Right lobe of liver (tissue), 6 donors: ENCODE measurements around the gene OR51B2. TPM values are rescaled to one million over a fixed set of nuclear protein-coding genes. Genes with fewer than 3 reads are reported as not detected.
"Not testable (repeated sequence)": the region's sequence is repeated elsewhere in the genome, so short reads cannot be mapped to it uniquely, and the experiment has no call there.

Source experiments
- ATAC-seq, 4 donors: fragments of 200-7000 bp; cut with Tn5 transposase; one replicate each; pipeline ENCODE4 v1.9.1; 2020; ENCODE audit warnings: mild to moderate bottlenecking in 4 of 4, moderate library complexity in 4 of 4
- DNase-seq, 3 donors: peaks; one replicate each; pipeline ENCODE4 v3.0.0-alpha.2; 2020
- H3K27ac ChIP-seq, 3 donors: fragments of 200-600 bp; one replicate each; pipeline ENCODE4 v1.8.0; 2022
- H3K27me3 ChIP-seq, 2 donors: fragments of 200-600 bp; one replicate each; pipeline ENCODE4 v1.8.0; 2022
- H3K36me3 ChIP-seq, 4 donors: fragments of 200-600 bp; sonication (generic) in 1 of 4; one replicate each; pipeline versions ENCODE4 v1.5.1 to v1.8.0; 2017 to 2022; ENCODE audit warnings: control low read depth in 1 of 4
- H3K4me1 ChIP-seq, 4 donors: fragments of 200-600 bp; sonication (generic) in 1 of 4; one replicate each; pipeline versions ENCODE4 v1.5.1 to v1.8.0; 2017 to 2022; ENCODE audit warnings: control low read depth in 1 of 4
- H3K4me3 ChIP-seq, 3 donors: fragments of 200-600 bp; one replicate each; pipeline ENCODE4 v1.8.0; 2022
- H3K9me3 ChIP-seq, 4 donors: fragments of 200-600 bp; sonication (generic) in 1 of 4; one replicate each; pipeline versions ENCODE4 v1.5.1 to v1.8.0; 2017 to 2022; ENCODE audit warnings: control low read depth in 1 of 4
- POLR2A ChIP-seq: fragments of 450-650 bp; IDR thresholded peaks from one replicate; pipeline ENCODE4 v1.6.1; 2017; ENCODE audit warnings: antibody characterized with exemption, mild to moderate bottlenecking
- WGBS: methylation state at CpG from one replicate; pipeline ENCODE4 v1.1.6; 2018; ENCODE audit warnings: low coverage, low lambda C conversion rate; ENCODE audit not compliant: insufficient coverage; ENCODE audit errors: missing lambda C conversion rate; 5-methylcytosine and 5-hydroxymethylcytosine counted together
- intact Hi-C, 2 donors: fragments of 100-400 bp; cut with DNase I; formaldehyde crosslinking; loops; one replicate each; pipeline versions ENCODE4 v1.11.2 to v1.14.1; 2022
- total RNA-seq, 6 experiments: library from RNA; depleted of rRNA in 2 of 6; stranded (reverse); fragments of >200 nt in 2 of 6; fragmentation: NEBNext Ultra II Directional in 3 of 6; extraction: Animal tissue kit (Norgen Biotek cat#: 25700) in 3 of 6; gene quantifications; one replicate each; pipeline versions ENCODE4 v1.1.0 to v1.2.4, GENCODE V29; 2016 to 2023
- TF ChIP-seq, protein P1 (sequence below), 4 donors: fragments of 200-600 bp in 3 of 4; fragments of 450-650 bp in 1 of 4; IDR thresholded peaks; one replicate each; pipeline versions ENCODE4 v1.5.1 to v1.8.0; 2016 to 2022; ENCODE audit warnings: antibody characterized with exemption in 4 of 4, mild to moderate bottlenecking in 2 of 4
- donor health status: DM: no; HTN: yes; CAD: no.
- donor health status: DM: no; HTN: no; CAD: no.
- donor health status: DM: no; HTN: no; CAD: no.
- donor health status: DM: no; HTN: yes; CAD: no.
- donor health status: DM: no; HTN: yes; CAD: no.

OR51B2 gene
- total RNA-seq, 6 experiments from 2014 or later, result not detected

DNA sequence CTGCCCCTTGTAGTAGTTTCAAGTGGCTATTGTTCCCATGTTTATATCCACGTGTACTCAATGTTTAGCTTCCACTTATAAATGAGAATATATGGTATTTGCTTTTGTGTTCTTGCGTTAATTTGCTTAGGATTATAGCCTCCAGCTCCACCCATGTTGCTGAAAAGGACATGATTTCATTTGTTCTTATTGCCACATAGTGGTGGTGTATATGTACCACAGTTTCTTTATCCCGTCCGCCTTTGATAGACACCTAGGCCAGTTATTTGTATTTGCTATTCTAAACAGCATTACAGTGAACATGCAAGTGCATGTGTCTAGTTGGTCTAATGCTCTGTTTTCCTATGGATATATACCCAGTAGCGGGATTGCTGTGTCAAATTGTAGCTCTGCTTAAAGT, 6.8 kb downstream of the OR51B2 start:
- no peak for DNase-seq
- no peak for TF ChIP-seq POLR2A
- TF ChIP-seq, protein P1, sequence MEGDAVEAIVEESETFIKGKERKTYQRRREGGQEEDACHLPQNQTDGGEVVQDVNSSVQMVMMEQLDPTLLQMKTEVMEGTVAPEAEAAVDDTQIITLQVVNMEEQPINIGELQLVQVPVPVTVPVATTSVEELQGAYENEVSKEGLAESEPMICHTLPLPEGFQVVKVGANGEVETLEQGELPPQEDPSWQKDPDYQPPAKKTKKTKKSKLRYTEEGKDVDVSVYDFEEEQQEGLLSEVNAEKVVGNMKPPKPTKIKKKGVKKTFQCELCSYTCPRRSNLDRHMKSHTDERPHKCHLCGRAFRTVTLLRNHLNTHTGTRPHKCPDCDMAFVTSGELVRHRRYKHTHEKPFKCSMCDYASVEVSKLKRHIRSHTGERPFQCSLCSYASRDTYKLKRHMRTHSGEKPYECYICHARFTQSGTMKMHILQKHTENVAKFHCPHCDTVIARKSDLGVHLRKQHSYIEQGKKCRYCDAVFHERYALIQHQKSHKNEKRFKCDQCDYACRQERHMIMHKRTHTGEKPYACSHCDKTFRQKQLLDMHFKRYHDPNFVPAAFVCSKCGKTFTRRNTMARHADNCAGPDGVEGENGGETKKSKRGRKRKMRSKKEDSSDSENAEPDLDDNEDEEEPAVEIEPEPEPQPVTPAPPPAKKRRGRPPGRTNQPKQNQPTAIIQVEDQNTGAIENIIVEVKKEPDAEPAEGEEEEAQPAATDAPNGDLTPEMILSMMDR (IDR thresholded peaks at IDR 0.05), result no peak
- 76% methylated on average over 5 of the region's 5 CpGs for WGBS
- no peak overlapping the region for H3K4me3 ChIP-seq
- H3K9me3 ChIP-seq, result no peaks in the 10 kb centered on the region
- no peaks in the 10 kb centered on the region for H3K27me3 ChIP-seq
- no peaks in the 10 kb centered on the region for H3K4me1 ChIP-seq
- no peak for ATAC-seq
- intact Hi-C loops, result no loop called here
- no peaks in the 10 kb centered on the region for H3K36me3 ChIP-seq
- no peak overlapping the region for H3K27ac ChIP-seq

DNA sequence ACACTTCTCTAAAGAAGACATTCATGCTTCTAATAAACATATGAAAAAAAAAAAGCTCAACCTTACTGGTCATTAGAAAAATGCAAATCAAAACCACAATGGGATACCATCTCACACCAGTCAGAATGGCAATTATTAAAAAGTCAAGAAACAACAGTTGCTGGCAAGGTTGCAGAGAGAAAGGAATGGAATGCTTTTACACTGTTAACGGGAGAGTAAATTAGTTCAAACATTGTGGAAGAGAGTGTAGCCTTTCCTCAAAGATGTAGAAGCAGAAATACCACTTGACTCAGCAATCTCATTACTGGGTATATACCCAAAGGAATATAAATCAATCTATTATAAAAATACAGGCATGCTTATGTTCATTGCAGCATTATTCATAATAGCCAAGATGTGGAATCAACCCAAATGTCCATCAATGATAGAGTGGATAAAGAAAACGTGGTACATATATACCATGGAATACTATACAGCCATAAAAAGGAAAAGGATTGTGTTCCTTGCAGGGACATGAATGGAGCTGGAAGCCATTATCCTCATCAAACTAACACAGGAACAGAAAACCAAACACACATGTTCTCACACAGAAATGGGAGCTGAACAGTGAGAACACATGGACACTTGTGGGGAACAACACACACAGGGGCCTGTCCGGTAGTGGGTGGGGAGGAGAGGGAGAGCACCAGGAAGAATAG, 10.6 kb downstream of the OR51B2 start:
- H3K4me1 ChIP-seq, intact Hi-C loops, ATAC-seq, H3K27ac ChIP-seq, DNase-seq, H3K4me3 ChIP-seq, H3K27me3 ChIP-seq, H3K36me3 ChIP-seq, H3K9me3 ChIP-seq: not testable (repeated sequence)
- WGBS, result 52% methylated on average over 3 of the region's 3 CpGs

DNA sequence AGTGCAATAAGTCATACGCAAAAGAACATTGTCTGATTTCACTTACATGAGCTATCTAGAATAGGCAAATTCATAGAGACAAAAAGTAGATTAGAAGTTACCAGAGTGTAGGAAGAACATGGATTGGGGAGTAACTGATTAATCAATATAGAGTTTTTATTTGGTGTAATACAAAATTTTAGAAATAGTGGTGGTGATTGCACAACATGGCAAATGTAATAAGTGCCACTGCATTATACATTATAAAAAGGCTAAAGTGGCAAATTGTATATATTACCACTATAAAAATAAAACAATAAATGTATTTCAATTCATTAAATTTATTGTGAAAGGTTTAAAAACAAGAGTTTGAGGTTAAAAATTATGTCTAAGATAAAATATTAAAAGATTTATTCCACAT, 13.7 kb downstream of the OR51B2 start:
- 93% methylated on average over 1 of the region's 1 CpG for WGBS
- TF ChIP-seq, protein P1 (IDR thresholded peaks at IDR 0.05), result no peak
- no peak for TF ChIP-seq POLR2A
- Histone ChIP-seq H3K4me3 (no peak overlapping the region), H3K27ac (no peak overlapping the region), H3K4me1 (no peaks in the 10 kb centered on the region), H3K27me3 (no peaks in the 10 kb centered on the region), H3K36me3 (no peaks in the 10 kb centered on the region), H3K9me3 (no peaks in the 10 kb centered on the region)
- DNase-seq, result no peak
- intact Hi-C loops, result no loop called here
- no peak for ATAC-seq

GRCh38 chr11:5307256-5308019, 16.7 kb downstream of the OR51B2 start:
- ATAC-seq (no peak), DNase-seq (no peak)
- Histone ChIP-seq H3K4me1 (no peaks in the 10 kb centered on the region), H3K4me3 (no peak overlapping the region), H3K36me3 (no peaks in the 10 kb centered on the region), H3K27me3 (no peaks in the 10 kb centered on the region), H3K9me3 (no peaks in the 10 kb centered on the region), H3K27ac (no peak overlapping the region)
- TF ChIP-seq, protein P1 (IDR thresholded peaks at IDR 0.05), result no peak
- no peak for TF ChIP-seq POLR2A
- intact Hi-C loops, result no loop called here
- WGBS, result 53% methylated on average over 2 of the region's 2 CpGs

DNA sequence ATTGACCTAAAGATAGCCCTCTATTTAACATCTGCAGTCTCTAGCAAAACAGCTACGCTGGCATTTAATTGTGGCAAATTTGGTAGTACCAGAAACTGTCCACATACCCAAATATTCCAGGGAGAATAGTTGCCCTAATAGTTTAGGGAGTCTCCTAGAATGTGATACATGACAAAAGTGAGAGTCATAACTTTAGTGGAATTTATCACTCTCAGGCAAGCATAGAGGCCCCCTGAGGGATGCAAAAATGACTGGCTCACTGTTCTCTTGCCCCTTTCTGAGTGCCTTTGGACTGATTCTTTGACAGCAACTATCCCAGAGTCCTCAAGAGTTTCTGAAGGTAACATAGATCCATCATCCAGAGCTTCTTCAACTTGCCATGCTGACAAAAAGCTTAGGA, 20.1 kb downstream of the OR51B2 start:
- Histone ChIP-seq H3K4me3 (no peak overlapping the region), H3K36me3 (no peaks in the 10 kb centered on the region), H3K27me3 (no peaks in the 10 kb centered on the region), H3K27ac (no peak overlapping the region), H3K9me3 (no peaks in the 10 kb centered on the region), H3K4me1 (no peaks in the 10 kb centered on the region)
- no peak for TF ChIP-seq POLR2A
- TF ChIP-seq, protein P1 (IDR thresholded peaks at IDR 0.05), result no peak
- intact Hi-C loops, result no loop called here
- DNase-seq, result no peak
- 100% methylated on average over 1 of the region's 1 CpG for WGBS
- ATAC-seq, result no peak
